SH-SY5Y (cell line): Measurements from ENCODE around the gene PODNL1.

ENCODE experiments used
- GATA2 ChIP-seq: IDR thresholded peaks from 2 replicates; pipeline ENCODE4 v1.6.1; 2011; ENCODE audit warnings: mild to moderate bottlenecking, low read depth, low read length
- GATA3 ChIP-seq: IDR thresholded peaks from 2 replicates; pipeline ENCODE4 v1.6.1; 2011; ENCODE audit warnings: low read depth, mild to moderate bottlenecking, low read length, moderate library complexity

DNA sequence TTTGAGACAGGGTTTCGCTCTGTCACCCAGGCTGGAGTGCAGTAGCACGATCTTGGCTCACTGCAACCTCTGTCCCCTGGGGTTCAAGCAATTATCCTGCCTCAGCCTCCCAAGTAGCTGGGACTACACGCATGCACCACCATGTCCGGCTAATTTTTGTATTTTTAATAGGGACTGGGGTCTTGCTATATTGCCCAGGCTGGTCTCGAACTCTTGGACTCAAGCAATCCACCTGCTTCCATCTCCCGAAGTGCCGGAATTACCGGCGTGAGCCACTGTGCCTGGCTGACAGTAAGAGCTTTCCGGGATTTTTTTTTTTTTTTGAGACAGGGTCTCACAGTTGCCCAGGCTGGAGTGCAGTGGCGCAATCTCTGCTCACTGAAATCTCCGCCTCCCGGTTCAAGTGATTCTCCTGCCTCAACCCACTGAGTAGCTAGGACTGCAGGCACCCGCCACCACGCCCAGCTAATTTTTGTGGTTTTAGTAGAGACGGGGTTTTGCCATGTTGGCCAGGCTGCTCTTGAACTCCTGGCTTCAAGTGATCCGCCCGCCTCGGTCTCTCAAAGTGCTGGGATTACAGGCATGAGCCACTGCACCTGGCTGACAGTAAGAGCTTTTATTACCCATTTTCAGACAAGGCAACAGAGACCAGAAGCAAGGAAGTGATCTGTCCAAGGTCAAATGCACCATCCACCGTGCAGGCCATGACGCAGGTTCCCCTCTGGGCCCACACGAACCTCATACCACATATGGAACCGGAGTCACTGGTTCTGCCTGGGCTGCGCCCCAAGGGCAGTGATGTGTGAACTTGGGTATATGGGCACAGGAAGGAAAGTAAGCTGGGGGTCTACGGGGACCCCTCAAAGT, 46.9 kb upstream of the PODNL1 start:
- no peak for TF ChIP-seq GATA2
- TF ChIP-seq GATA3: no peak
